AG04450 (cell line): ENCODE results near the gene AHSP. TPM values are rescaled to one million over a fixed set of nuclear protein-coding genes. Genes with fewer than 3 reads are reported as not detected.
A peak's percentile ranks its signal among the peaks of the same experiment; 100 is the strongest.
"Not testable (repeated sequence)": the region's sequence is repeated elsewhere in the genome, so short reads cannot be mapped to it uniquely, and the experiment has no call there.

Experiments
- CTCF ChIA-PET: fragments of 300-600, 350-600 bp; formaldehyde crosslinking; extraction: SDS; loops from one replicate; lab custom pipeline; 2022; ENCODE audit warnings: antibody characterized with exemption, inconsistent platforms; lab: Charles Lee
- POLR2A ChIA-PET: fragments of 350-600 bp; formaldehyde crosslinking; extraction: SDS; loops from one replicate; lab custom pipeline; 2021; ENCODE audit warnings: antibody characterized with exemption, inconsistent platforms; lab: Yijun Ruan, JAX
- DNase-seq: peaks from one replicate; pipeline ENCODE4 v3.0.0-alpha.2; 2011; ENCODE audit warnings: low read depth, low spot score
- H3K27ac ChIP-seq: one replicate; pipeline ENCODE4 v1.5.1; 2012; ENCODE audit warnings: low read depth, low read length, control low read depth
- H3K27me3 ChIP-seq: one replicate; pipeline ENCODE4 v1.6.0; 2012; ENCODE audit warnings: low read length; ENCODE audit not compliant: control insufficient read depth, insufficient read depth
- H3K4me3 ChIP-seq: 2 replicates; pipeline ENCODE4 v1.5.1; 2011; ENCODE audit warnings: mild to moderate bottlenecking, low read depth, low read length, control low read depth
- H3K9me3 ChIP-seq: 2 replicates; pipeline ENCODE4 v1.5.1; 2012; ENCODE audit warnings: low read length; ENCODE audit not compliant: control insufficient read depth, insufficient read depth
- polyA plus RNA-seq: library from polyadenylated mRNA; depleted of rRNA; stranded (reverse); fragments of >200 nt; gene quantifications from 2 replicates; pipeline ENCODE4 v1.2.3, GENCODE V29; 2011
- TF ChIP-seq, protein P1 (sequence below): IDR thresholded peaks from 2 replicates; pipeline ENCODE4 v1.5.1; 2011; ENCODE audit warnings: low read depth, low read length, control low read depth, inconsistent platforms

The AHSP gene
- polyA plus RNA-seq, 1 experiment, result not detected

DNA sequence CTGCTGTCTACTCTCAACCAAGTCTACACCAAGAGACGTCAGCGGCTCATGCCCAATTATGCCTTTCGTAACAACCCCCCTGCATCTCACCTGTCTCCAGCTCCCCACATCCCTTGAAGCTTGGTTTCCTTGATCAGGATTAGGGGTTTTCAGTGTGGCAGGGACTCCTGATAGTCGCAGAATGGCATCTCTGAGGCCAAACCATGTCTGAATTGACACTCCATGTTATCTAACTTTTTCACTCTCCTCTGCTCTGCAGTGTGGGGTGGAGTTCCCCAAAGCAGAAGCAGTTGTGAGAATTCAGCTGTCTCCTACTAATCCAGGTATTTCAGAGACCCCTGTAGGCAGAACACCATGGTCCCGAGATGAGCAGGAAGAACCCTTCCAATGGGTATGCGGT lies 5.6 kb upstream of the AHSP start:
- ChIA-PET POLR2A (no interaction called here), CTCF (no interaction called here)
- H3K4me3 ChIP-seq, result no peak overlapping the region
- no peak overlapping the region for H3K27ac ChIP-seq
- peaks cover 11% of the 10 kb centered on the region for H3K27me3 ChIP-seq
- no peaks in the 10 kb centered on the region for H3K9me3 ChIP-seq
- TF ChIP-seq, protein P1, sequence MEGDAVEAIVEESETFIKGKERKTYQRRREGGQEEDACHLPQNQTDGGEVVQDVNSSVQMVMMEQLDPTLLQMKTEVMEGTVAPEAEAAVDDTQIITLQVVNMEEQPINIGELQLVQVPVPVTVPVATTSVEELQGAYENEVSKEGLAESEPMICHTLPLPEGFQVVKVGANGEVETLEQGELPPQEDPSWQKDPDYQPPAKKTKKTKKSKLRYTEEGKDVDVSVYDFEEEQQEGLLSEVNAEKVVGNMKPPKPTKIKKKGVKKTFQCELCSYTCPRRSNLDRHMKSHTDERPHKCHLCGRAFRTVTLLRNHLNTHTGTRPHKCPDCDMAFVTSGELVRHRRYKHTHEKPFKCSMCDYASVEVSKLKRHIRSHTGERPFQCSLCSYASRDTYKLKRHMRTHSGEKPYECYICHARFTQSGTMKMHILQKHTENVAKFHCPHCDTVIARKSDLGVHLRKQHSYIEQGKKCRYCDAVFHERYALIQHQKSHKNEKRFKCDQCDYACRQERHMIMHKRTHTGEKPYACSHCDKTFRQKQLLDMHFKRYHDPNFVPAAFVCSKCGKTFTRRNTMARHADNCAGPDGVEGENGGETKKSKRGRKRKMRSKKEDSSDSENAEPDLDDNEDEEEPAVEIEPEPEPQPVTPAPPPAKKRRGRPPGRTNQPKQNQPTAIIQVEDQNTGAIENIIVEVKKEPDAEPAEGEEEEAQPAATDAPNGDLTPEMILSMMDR, result no peak
- DNase-seq, result no peak

DNA sequence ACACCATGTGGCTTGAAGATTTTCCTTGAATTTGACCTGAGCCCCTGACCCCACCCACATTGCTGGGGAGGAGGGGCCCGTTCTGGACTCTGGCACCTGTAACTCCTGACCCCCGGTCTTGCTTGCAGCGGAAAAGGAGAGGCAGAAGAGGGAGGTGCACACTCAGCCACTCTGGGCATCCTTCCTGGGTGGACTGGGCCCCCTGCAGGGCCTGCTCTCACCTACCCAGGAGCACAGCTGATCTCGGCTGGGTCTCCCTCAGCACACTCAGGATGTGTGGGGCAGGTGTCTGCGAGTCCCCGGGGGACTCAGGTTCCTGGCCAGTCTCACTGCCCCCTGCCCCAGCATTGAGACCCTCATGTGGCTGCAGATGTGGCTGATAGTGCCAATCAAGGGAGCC lies 3.9 kb upstream of the AHSP start:
- H3K27ac ChIP-seq, DNase-seq, POLR2A ChIA-PET, CTCF ChIA-PET, H3K4me3 ChIP-seq, H3K9me3 ChIP-seq: not testable (repeated sequence)
- H3K27me3 ChIP-seq, result peaks cover 25% of the 10 kb centered on the region

DNA sequence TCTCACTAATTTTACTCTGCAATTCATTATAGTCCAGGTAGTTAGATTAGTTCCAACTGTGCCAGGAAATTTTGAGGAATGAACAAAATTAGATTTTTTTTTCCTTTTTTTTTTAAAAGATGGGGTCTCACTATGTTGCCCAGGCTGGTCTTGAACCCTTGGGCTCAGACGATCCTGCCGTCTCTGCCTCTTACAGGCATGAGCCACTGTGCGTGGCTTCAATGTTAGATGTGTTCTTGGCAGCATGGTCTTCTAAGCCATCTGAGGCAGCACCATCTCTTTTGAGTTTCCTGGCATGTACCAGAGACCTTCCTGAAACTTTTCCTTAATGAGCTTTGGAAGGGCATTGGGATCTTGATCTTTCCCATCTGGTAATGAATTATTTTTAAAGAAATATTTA lies 2.6 kb upstream of the AHSP start:
- H3K9me3 ChIP-seq, result no peaks in the 10 kb centered on the region
- CTCF ChIA-PET, result no interaction called here
- H3K4me3 ChIP-seq, result no peak overlapping the region
- TF ChIP-seq, protein P1, result no peak
- H3K27me3 ChIP-seq, result peaks cover 35% of the 10 kb centered on the region
- POLR2A ChIA-PET, result no interaction called here
- DNase-seq, result no peak
- H3K27ac ChIP-seq, result no peak overlapping the region

DNA sequence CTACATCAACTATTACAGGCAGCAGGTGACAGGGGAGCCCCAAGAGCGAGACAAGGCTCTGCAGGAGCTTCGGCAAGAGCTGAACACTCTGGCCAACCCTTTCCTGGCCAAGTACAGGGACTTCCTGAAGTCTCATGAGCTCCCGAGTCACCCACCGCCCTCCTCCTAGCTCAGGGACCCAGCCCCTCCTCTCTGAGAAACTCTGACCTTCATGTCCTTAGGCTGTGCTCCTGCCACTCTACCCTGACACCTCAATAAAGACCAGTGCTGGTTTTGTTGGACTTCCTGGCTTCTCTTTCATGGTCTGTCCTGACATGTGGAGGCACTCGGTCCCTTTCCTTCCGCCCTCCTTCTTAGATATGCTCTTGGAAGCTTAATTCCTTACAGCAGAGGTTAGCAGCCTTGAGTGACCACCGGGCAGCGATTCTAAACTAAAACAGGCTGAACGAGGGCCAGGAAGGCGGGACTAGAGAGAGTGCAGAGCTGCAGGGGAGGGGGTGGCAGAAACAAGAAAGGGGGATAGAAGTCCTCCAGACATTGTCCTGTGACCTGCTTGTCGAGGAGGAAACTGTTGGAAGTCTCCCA lies 915 bp downstream of the AHSP start:
- H3K27me3 ChIP-seq, result peaks cover 30% of the 10 kb centered on the region
- CTCF ChIA-PET, result interaction anchor here (1.1 kb wide), 1 partner anchor 340 kb away, joined by 3 read pairs; no protein-coding TSS in a partner anchor

DNA sequence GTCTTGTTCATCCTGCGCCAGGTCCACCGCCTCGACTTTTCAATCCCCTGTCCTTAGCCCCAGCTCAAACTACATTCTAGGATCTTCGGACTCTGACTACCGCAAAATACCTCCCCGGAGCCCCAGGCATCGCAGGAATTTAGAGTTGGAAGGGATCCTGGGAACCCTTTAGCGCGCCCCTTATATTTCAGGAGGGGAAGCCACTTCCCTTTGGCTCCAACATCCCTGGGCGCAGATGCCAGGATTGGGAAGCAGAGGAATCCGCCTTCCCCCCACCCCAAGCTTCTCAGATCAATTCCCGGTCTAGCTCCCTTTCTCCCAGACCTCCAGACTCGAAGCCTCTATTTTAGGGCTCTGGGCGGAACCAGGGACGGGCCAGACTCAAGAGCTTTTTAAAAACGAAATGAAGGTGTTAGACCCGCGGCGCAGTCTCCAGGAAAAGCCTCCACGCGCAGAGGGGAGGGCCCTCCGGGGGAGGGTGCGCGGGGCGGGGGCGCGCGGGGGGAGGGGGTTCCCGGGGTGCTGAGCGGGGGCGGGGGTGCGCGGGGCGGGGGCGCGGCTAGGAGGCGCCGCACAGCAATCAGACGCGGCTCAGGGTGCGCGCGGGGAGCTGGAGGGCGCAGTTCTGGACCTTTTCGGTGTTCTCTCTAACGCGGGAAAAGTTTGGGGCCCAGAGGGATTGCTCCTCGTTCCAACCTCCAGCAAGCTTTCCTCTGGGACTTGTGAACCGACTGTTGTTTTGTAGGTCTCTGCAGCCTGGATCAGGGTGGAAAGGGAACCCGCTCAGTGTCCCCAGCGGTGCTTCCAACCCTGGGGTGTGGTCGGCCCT lies 1.6 kb downstream of the AHSP start:
- Histone ChIP-seq H3K9me3 (no peaks in the 10 kb centered on the region), H3K4me3 (peak overlapping the region; percentile 45), H3K27me3 (peaks cover 30% of the 10 kb centered on the region), H3K27ac (no peak overlapping the region)
- ChIA-PET CTCF (interaction anchor here (1.1 kb wide), 1 partner anchor 339 kb away, joined by 3 read pairs; no protein-coding TSS in a partner anchor), POLR2A (interaction anchor here (0.9 to 1.7 kb wide), 2 partner anchors 22 to 28 kb away, joined by 4 to 10 read pairs; partner anchors contain the start of gene RUSF1)
- DNase-seq, result no peak
- TF ChIP-seq, protein P1, result no peak

More for the DNA sequence above, 915 bp downstream of the AHSP start:
- H3K9me3 ChIP-seq, result no peaks in the 10 kb centered on the region
- no peak for DNase-seq
- H3K4me3 ChIP-seq, result peak overlapping the region; percentile 45
- POLR2A ChIA-PET, result interaction anchor here (0.9 to 1.7 kb wide), 2 partner anchors 21 to 27 kb away, joined by 4 to 10 read pairs; partner anchors contain the start of gene RUSF1
- TF ChIP-seq, protein P1, result no peak
- no peak overlapping the region for H3K27ac ChIP-seq
